WTC11 (cell line): ENCODE data around the gene APMAP. TPM values are rescaled to one million over a fixed set of nuclear protein-coding genes. Genes with fewer than 3 reads are reported as not detected.

Experiments used
- ATAC-seq: fragments of 200-7000 bp; cut with Tn5 transposase; 2 replicates; pipeline ENCODE4 v1.10.0; 2021; ENCODE audit warnings: mild to moderate bottlenecking, moderate library complexity
- CTCF ChIA-PET: fragments of 300-600 bp; sonication (Branson Sonifier 250); formaldehyde crosslinking; loops from one replicate; lab custom pipeline; 2021; ENCODE audit warnings: antibody characterized with exemption; lab: Charles Lee
- POLR2A ChIA-PET: fragments of 350-600 bp; sonication (Branson Sonifier 250); formaldehyde crosslinking; loops from one replicate; lab custom pipeline; 2021; ENCODE audit warnings: antibody characterized with exemption; lab: Charles Lee
- DNase-seq: peaks from one replicate; pipeline ENCODE4 v3.0.0; 2021; ENCODE audit warnings: low spot score
- H3K27ac Mint-ChIP-seq: 2 replicates; pipeline ENCODE4 v1.8.0; 2021; ENCODE audit warnings: mixed read lengths
- H3K27me3 Mint-ChIP-seq: 2 replicates; pipeline ENCODE4 v1.8.0; 2021; ENCODE audit warnings: low read depth, mild to moderate bottlenecking, moderate library complexity, mixed read lengths
- H3K36me3 Mint-ChIP-seq: 2 replicates; pipeline ENCODE4 v1.8.0; 2021; ENCODE audit warnings: mixed read lengths
- H3K4me1 Mint-ChIP-seq: 2 replicates; pipeline ENCODE4 v1.8.0; 2022; ENCODE audit warnings: mixed read lengths
- H3K4me3 Mint-ChIP-seq: 2 replicates; pipeline ENCODE4 v1.8.0; 2021; ENCODE audit warnings: mild to moderate bottlenecking, moderate library complexity, mixed read lengths
- H3K9me3 Mint-ChIP-seq: 2 replicates; pipeline ENCODE4 v1.8.0; 2021; ENCODE audit warnings: mixed read lengths
- AFF4 ChIP-seq: sonication (generic); formaldehyde crosslinking; IDR thresholded peaks from 2 replicates; pipeline ENCODE4 v1.8.1; 2023; ENCODE audit warnings: mild to moderate bottlenecking, missing genetic modification reagents, borderline replicate concordance
- ATF1 ChIP-seq: sonication (generic); formaldehyde crosslinking; IDR thresholded peaks from 2 replicates; pipeline ENCODE4 v1.8.1; 2023; ENCODE audit warnings: mild to moderate bottlenecking, moderate library complexity, missing genetic modification reagents
- CREB1 ChIP-seq: sonication (generic); formaldehyde crosslinking; IDR thresholded peaks from 2 replicates; pipeline ENCODE4 v1.8.0; 2023; ENCODE audit warnings: mild to moderate bottlenecking, missing genetic modification reagents
- ERG ChIP-seq: fragments of 250-450 bp; sonication (Bioruptor Pico); IDR thresholded peaks from 2 replicates; pipeline ENCODE4 v1.8.0; 2021; ENCODE audit warnings: mild to moderate bottlenecking
- HMGA2 ChIP-seq: fragments of 250-450 bp; sonication (Bioruptor Pico); IDR thresholded peaks from 2 replicates; pipeline ENCODE4 v1.4.0; 2021; ENCODE audit warnings: mild to moderate bottlenecking, moderate library complexity
- IRF1 ChIP-seq: sonication (generic); formaldehyde crosslinking; IDR thresholded peaks from 2 replicates; pipeline ENCODE4 v1.8.0; 2023; ENCODE audit warnings: missing genetic modification reagents
- SMAD4 ChIP-seq: sonication (generic); formaldehyde crosslinking; IDR thresholded peaks from 2 replicates; pipeline ENCODE4 v1.8.0; 2022; ENCODE audit warnings: mild to moderate bottlenecking, missing genetic modification reagents
- USF2 ChIP-seq: sonication (generic); formaldehyde crosslinking; IDR thresholded peaks from 2 replicates; pipeline ENCODE4 v1.8.1; 2023; ENCODE audit warnings: mild to moderate bottlenecking, missing genetic modification reagents, moderate library complexity
- ZNF232 ChIP-seq: sonication (generic); formaldehyde crosslinking; IDR thresholded peaks from 2 replicates; pipeline ENCODE4 v1.8.0; 2022; ENCODE audit warnings: mild to moderate bottlenecking, missing genetic modification reagents
- ZNF281 ChIP-seq: sonication (generic); formaldehyde crosslinking; IDR thresholded peaks from 2 replicates; pipeline ENCODE4 v1.8.0; 2023; ENCODE audit warnings: mild to moderate bottlenecking, missing genetic modification reagents
- ZNF396 ChIP-seq: fragments of 250-450 bp; sonication (Bioruptor Pico); IDR thresholded peaks from 2 replicates; pipeline ENCODE4 v1.8.0; 2021; ENCODE audit warnings: mild to moderate bottlenecking, moderate library complexity, borderline replicate concordance
- ZNF425 ChIP-seq: fragments of 250-450 bp; sonication (Bioruptor Pico); conservative IDR thresholded peaks from 2 replicates; pipeline ENCODE4 v1.9.0; 2021; ENCODE audit warnings: mild to moderate bottlenecking
- ZSCAN18 ChIP-seq: fragments of 250-450 bp; sonication (Bioruptor Pico); IDR thresholded peaks from 2 replicates; pipeline ENCODE4 v2.1.2; 2022; ENCODE audit warnings: mild to moderate bottlenecking, moderate library complexity
- total RNA-seq: library from RNA; stranded (reverse); gene quantifications from 3 replicates; pipeline ENCODE4 v1.2.3, GENCODE V29; 2021
- TF ChIP-seq, protein P1 (sequence below): sonication (generic); formaldehyde crosslinking; conservative IDR thresholded peaks from 2 replicates; pipeline ENCODE4 v1.8.1; 2023; ENCODE audit warnings: mild to moderate bottlenecking, low read depth, missing genetic modification reagents, moderate library complexity
- TF ChIP-seq, protein P2 (sequence below): fragments of 250-450 bp; sonication (Bioruptor Pico); IDR thresholded peaks from 2 replicates; pipeline ENCODE4 v1.9.0; 2021; ENCODE audit warnings: mild to moderate bottlenecking
- TF ChIP-seq, protein P3 (sequence below): sonication (generic); formaldehyde crosslinking; IDR thresholded peaks from 2 replicates; pipeline ENCODE4 v1.8.1; 2022; ENCODE audit warnings: low read depth, missing genetic modification reagents, borderline replicate concordance

Gene APMAP
- total RNA-seq, 1 experiment from 2014 or later, result 55.3 TPM

- Mint-ChIP-seq H3K27ac (no peak overlapping the region), H3K9me3 (no peaks in the 10 kb centered on the region), H3K36me3 (no peaks in the 10 kb centered on the region), H3K4me1 (peaks cover 14% of the 10 kb centered on the region), H3K27me3 (no peaks in the 10 kb centered on the region), H3K4me3 (no peak overlapping the region)
- ChIA-PET POLR2A (interaction anchor here (1.1 kb wide), 1 partner anchor 12 kb away, joined by 3 read pairs; no protein-coding TSS in a partner anchor), CTCF (interaction anchor here (0.6 to 3.2 kb wide), 3 partner anchors 10 to 37 kb away, joined by 3 to 11 read pairs (median 3); no protein-coding TSS in a partner anchor)
- DNase-seq, result no peak
- no peak for ATAC-seq
- TF ChIP-seq ZNF425 (no peak), SMAD4 (CRISPR knock-in tag) (no peak), ZNF281 (no peak), USF2 (CRISPR knock-in tag) (no peak), ZSCAN18 (CRISPR knock-in tag) (no peak), ZNF396 (CRISPR knock-in tag) (no peak), CREB1 (CRISPR knock-in tag) (no peak), HMGA2 (CRISPR knock-in tag) (no peak), IRF1 (CRISPR knock-in tag) (no peak), ATF1 (no peak), ZNF232 (CRISPR knock-in tag) (no peak), ERG (CRISPR knock-in tag) (no peak), AFF4 (CRISPR knock-in tag) (no peak)
- TF ChIP-seq, protein P1, sequence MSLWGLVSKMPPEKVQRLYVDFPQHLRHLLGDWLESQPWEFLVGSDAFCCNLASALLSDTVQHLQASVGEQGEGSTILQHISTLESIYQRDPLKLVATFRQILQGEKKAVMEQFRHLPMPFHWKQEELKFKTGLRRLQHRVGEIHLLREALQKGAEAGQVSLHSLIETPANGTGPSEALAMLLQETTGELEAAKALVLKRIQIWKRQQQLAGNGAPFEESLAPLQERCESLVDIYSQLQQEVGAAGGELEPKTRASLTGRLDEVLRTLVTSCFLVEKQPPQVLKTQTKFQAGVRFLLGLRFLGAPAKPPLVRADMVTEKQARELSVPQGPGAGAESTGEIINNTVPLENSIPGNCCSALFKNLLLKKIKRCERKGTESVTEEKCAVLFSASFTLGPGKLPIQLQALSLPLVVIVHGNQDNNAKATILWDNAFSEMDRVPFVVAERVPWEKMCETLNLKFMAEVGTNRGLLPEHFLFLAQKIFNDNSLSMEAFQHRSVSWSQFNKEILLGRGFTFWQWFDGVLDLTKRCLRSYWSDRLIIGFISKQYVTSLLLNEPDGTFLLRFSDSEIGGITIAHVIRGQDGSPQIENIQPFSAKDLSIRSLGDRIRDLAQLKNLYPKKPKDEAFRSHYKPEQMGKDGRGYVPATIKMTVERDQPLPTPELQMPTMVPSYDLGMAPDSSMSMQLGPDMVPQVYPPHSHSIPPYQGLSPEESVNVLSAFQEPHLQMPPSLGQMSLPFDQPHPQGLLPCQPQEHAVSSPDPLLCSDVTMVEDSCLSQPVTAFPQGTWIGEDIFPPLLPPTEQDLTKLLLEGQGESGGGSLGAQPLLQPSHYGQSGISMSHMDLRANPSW (CRISPR knock-in tag), result no peak
- TF ChIP-seq, protein P2, sequence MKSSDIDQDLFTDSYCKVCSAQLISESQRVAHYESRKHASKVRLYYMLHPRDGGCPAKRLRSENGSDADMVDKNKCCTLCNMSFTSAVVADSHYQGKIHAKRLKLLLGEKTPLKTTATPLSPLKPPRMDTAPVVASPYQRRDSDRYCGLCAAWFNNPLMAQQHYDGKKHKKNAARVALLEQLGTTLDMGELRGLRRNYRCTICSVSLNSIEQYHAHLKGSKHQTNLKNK (CRISPR knock-in tag), result no peak
- TF ChIP-seq, protein P3, sequence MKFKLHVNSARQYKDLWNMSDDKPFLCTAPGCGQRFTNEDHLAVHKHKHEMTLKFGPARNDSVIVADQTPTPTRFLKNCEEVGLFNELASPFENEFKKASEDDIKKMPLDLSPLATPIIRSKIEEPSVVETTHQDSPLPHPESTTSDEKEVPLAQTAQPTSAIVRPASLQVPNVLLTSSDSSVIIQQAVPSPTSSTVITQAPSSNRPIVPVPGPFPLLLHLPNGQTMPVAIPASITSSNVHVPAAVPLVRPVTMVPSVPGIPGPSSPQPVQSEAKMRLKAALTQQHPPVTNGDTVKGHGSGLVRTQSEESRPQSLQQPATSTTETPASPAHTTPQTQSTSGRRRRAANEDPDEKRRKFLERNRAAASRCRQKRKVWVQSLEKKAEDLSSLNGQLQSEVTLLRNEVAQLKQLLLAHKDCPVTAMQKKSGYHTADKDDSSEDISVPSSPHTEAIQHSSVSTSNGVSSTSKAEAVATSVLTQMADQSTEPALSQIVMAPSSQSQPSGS (CRISPR knock-in tag), result no peak
These were observed 38.0 kb downstream of the APMAP start for GRCh38 chr20:24954566-24954965.
